CD4-positive, alpha-beta memory T cell (primary cell): Measurements from ENCODE around the gene ABCF2. TPM values are rescaled to one million over a fixed set of nuclear protein-coding genes. Genes with fewer than 3 reads are reported as not detected.

Source experiments
- CTCF ChIA-PET: fragments of 350-600 bp; sonication (Branson Sonifier 250); formaldehyde crosslinking; loops from one replicate; lab custom pipeline; 2021; ENCODE audit warnings: inconsistent platforms; ENCODE audit not compliant: partially characterized antibody; lab: Charles Lee
- POLR2A ChIA-PET: fragments of 350-600 bp; sonication (Branson Sonifier 250); formaldehyde crosslinking; loops from one replicate; lab custom pipeline; 2021; ENCODE audit not compliant: partially characterized antibody; lab: Charles Lee
- DNase-seq, 5 donors: peaks; one replicate each; pipeline versions ENCODE4 v3.0.0 to v3.0.0-alpha.2; 2020 to 2022; ENCODE audit warnings: mixed read lengths in 1 of 5
- H3K27ac ChIP-seq: one replicate; pipeline ENCODE4 v1.7.0; 2013; ENCODE audit warnings: low read depth, low read length
- H3K27me3 ChIP-seq: 2 replicates; pipeline ENCODE4 v1.7.0; 2013; ENCODE audit warnings: mild to moderate bottlenecking, low read length, moderate library complexity; ENCODE audit not compliant: insufficient read depth
- H3K36me3 ChIP-seq: 2 replicates; pipeline ENCODE4 v1.7.0; 2013; ENCODE audit warnings: mild to moderate bottlenecking, low read length, moderate library complexity; ENCODE audit not compliant: insufficient read depth
- H3K4me1 ChIP-seq: 2 replicates; pipeline ENCODE4 v1.7.0; 2013; ENCODE audit warnings: mild to moderate bottlenecking, low read length, moderate library complexity; ENCODE audit not compliant: insufficient read depth
- H3K4me3 ChIP-seq, 2 donors: one replicate each; pipeline ENCODE4 v1.7.0; 2013; ENCODE audit warnings: low read length in 2 of 2, mild to moderate bottlenecking in 1 of 2
- H3K9me3 ChIP-seq, 2 donors: one replicate each; pipeline ENCODE4 v1.7.0; 2013; ENCODE audit warnings: low read length in 2 of 2, control low read depth in 1 of 2; ENCODE audit not compliant: control insufficient read depth in 1 of 2
- H3K27ac Mint-ChIP-seq, 7 donors: one replicate each; pipeline ENCODE4 v1.8.0; 2020 to 2021; ENCODE audit warnings: mixed read lengths in 7 of 7, mild to moderate bottlenecking in 6 of 7, inconsistent platforms in 3 of 7, moderate library complexity in 3 of 7
- H3K27me3 Mint-ChIP-seq, 2 donors: one replicate each; pipeline ENCODE4 v1.8.0; 2020 to 2021; ENCODE audit warnings: mixed read lengths in 2 of 2
- H3K36me3 Mint-ChIP-seq, 2 donors: one replicate each; pipeline ENCODE4 v1.8.0; 2020 to 2021; ENCODE audit warnings: mixed read lengths in 2 of 2, inconsistent platforms in 1 of 2, mild to moderate bottlenecking in 1 of 2
- H3K4me1 Mint-ChIP-seq, 4 donors: one replicate each; pipeline ENCODE4 v1.8.0; 2020 to 2021; ENCODE audit warnings: mixed read lengths in 4 of 4, mild to moderate bottlenecking in 1 of 4
- H3K4me3 Mint-ChIP-seq, 8 donors: one replicate each; pipeline ENCODE4 v1.8.0; 2020 to 2021; ENCODE audit warnings: mixed read lengths in 8 of 8, mild to moderate bottlenecking in 7 of 8, moderate library complexity in 6 of 8, inconsistent platforms in 3 of 8
- H3K9me3 Mint-ChIP-seq, 8 donors: one replicate each; pipeline ENCODE4 v1.8.0; 2020 to 2021; ENCODE audit warnings: mixed read lengths in 8 of 8, mild to moderate bottlenecking in 5 of 8, inconsistent platforms in 3 of 8, moderate library complexity in 1 of 8
- intact Hi-C: fragments of 100-400 bp; cut with micrococcal nuclease; formaldehyde crosslinking; loops from one replicate; pipeline ENCODE4 v1.15.1; 2023
- polyA plus RNA-seq, 2 donors: library from polyadenylated mRNA; unstranded; fragments of 300-500 nt; fragmentation: Illumina TruSeq; gene quantifications; one replicate each; pipeline ENCODE4 v1.2.3, GENCODE V29; 2021
- total RNA-seq, 2 experiments: library from RNA; stranded (reverse); gene quantifications; one replicate each; pipeline ENCODE4 v1.2.3, GENCODE V29; 2021

Gene ABCF2
- total and polyA plus RNA-seq, 4 experiments from 2014 or later: 31.4 to 37.3 (median 34.4) TPM

- POLR2A ChIA-PET: no interaction called here
- Mint-ChIP-seq H3K4me1 (peaks cover 0 to 4% (median 0%) of the 10 kb centered on the region in 4 donors), H3K4me3 (no peak overlapping the region), H3K9me3 (no peaks in the 10 kb centered on the region), H3K36me3 (no peaks in the 10 kb centered on the region), H3K27ac (peak overlapping the region in 1 of 7 donors; percentile 17), H3K27me3 (peaks cover 4 to 11% of the 10 kb centered on the region in 2 donors)
- intact Hi-C loops: no loop called here
- H3K4me3 ChIP-seq: no peak overlapping the region
- no peaks in the 10 kb centered on the region for H3K9me3 ChIP-seq
- DNase-seq: no peak
- no peaks in the 10 kb centered on the region for H3K27me3 ChIP-seq
- CTCF ChIA-PET: interaction anchor here (0.6 to 1.5 kb wide), 2 partner anchors 13 to 42 kb away, joined by 3 to 5 read pairs; no protein-coding TSS in a partner anchor
- no peaks in the 10 kb centered on the region for H3K36me3 ChIP-seq
- no peaks in the 10 kb centered on the region for H3K4me1 ChIP-seq
- no peak overlapping the region for H3K27ac ChIP-seq
Measured at GRCh38 chr7:151178831-151179230, 48.2 kb downstream of the ABCF2 start.

DNA sequence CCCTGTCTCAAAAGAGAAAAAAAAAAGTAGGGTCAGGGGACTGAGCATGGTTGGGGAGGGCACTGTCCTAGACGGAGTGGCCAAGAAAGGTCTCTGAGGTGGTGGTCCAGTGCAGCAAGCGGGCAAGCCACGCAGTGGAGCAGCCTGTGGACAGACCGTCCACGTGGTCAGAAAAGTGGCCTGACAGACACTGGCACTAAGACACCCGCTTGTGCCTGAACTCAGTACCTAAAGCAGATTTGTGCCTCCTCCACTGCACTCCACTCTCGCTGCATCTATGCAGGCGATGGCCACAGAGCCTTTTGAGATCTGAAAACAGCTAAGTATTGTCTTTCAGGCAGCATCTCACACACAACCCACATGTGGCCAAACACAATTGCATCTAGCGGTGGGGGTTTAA lies 48.8 kb downstream of the ABCF2 start:
- Histone ChIP-seq H3K4me3 (no peak overlapping the region), H3K9me3 (no peaks in the 10 kb centered on the region), H3K36me3 (no peaks in the 10 kb centered on the region), H3K27ac (no peak overlapping the region), H3K4me1 (no peaks in the 10 kb centered on the region), H3K27me3 (no peaks in the 10 kb centered on the region)
- intact Hi-C loops: no loop called here
- no peak overlapping the region for H3K4me3 Mint-ChIP-seq
- no peak overlapping the region for H3K27ac Mint-ChIP-seq
- H3K4me1 Mint-ChIP-seq: peaks cover 0 to 4% (median 1%) of the 10 kb centered on the region in 4 donors
- H3K36me3 Mint-ChIP-seq: no peaks in the 10 kb centered on the region
- H3K27me3 Mint-ChIP-seq: peaks cover 6 to 11% of the 10 kb centered on the region in 2 donors
- DNase-seq: no peak
- ChIA-PET CTCF (interaction anchor here (0.6 kb wide), 1 partner anchor 43 kb away, joined by 3 read pairs; no protein-coding TSS in a partner anchor), POLR2A (no interaction called here)
- H3K9me3 Mint-ChIP-seq: no peaks in the 10 kb centered on the region

GRCh38 chr7:151177310-151177709 lies 49.7 kb downstream of the ABCF2 start:
- H3K36me3 ChIP-seq: no peaks in the 10 kb centered on the region
- H3K27ac ChIP-seq: no peak overlapping the region
- Mint-ChIP-seq H3K9me3 (no peaks in the 10 kb centered on the region), H3K4me3 (no peak overlapping the region), H3K27ac (no peak overlapping the region), H3K36me3 (no peaks in the 10 kb centered on the region), H3K27me3 (peaks cover 14 to 17% of the 10 kb centered on the region in 2 donors), H3K4me1 (peaks cover 6 to 12% (median 9%) of the 10 kb centered on the region in 4 donors)
- no peak for DNase-seq
- POLR2A ChIA-PET: no interaction called here
- no peaks in the 10 kb centered on the region for H3K4me1 ChIP-seq
- intact Hi-C loops: no loop called here
- H3K27me3 ChIP-seq: no peaks in the 10 kb centered on the region
- CTCF ChIA-PET: interaction anchor here (1.3 kb wide), 1 partner anchor 67 kb away, joined by 3 read pairs; no protein-coding TSS in a partner anchor
- H3K4me3 ChIP-seq: no peak overlapping the region
- H3K9me3 ChIP-seq: no peaks in the 10 kb centered on the region

DNA sequence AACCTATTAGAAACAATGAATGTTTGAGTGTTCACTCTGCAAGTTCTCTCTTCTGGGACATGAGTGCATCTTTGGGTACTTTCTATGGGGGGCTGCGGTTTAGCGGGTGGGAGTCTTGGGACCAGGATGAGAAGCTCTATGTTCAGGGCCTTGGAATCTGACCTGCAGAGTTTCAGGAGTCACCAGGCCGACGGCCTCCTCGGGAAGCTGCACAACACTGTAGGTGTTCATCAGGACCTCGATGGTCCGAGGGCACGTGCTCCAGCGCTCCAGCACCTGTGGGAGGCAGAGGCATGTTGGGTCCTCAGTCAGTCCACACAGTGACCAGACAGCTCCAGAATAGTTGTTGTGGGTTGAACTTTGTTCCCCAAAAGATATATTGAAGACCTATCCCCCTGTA lies 50.6 kb downstream of the ABCF2 start:
- Histone ChIP-seq H3K36me3 (no peaks in the 10 kb centered on the region), H3K4me1 (no peaks in the 10 kb centered on the region), H3K27ac (no peak overlapping the region), H3K9me3 (no peaks in the 10 kb centered on the region), H3K4me3 (no peak overlapping the region), H3K27me3 (no peaks in the 10 kb centered on the region)
- peaks cover 16 to 20% of the 10 kb centered on the region in 2 donors for H3K27me3 Mint-ChIP-seq
- no peak for DNase-seq
- H3K4me3 Mint-ChIP-seq: no peak overlapping the region
- POLR2A ChIA-PET: no interaction called here
- H3K27ac Mint-ChIP-seq: no peak overlapping the region
- H3K4me1 Mint-ChIP-seq: peaks cover 6 to 13% (median 10%) of the 10 kb centered on the region in 4 donors
- intact Hi-C loops: no loop called here
- CTCF ChIA-PET: interaction anchor here (0.9 to 1.3 kb wide), 2 partner anchors 14 to 68 kb away, joined by 3 read pairs; no protein-coding TSS in a partner anchor
- no peaks in the 10 kb centered on the region for H3K9me3 Mint-ChIP-seq
- no peaks in the 10 kb centered on the region for H3K36me3 Mint-ChIP-seq

DNA sequence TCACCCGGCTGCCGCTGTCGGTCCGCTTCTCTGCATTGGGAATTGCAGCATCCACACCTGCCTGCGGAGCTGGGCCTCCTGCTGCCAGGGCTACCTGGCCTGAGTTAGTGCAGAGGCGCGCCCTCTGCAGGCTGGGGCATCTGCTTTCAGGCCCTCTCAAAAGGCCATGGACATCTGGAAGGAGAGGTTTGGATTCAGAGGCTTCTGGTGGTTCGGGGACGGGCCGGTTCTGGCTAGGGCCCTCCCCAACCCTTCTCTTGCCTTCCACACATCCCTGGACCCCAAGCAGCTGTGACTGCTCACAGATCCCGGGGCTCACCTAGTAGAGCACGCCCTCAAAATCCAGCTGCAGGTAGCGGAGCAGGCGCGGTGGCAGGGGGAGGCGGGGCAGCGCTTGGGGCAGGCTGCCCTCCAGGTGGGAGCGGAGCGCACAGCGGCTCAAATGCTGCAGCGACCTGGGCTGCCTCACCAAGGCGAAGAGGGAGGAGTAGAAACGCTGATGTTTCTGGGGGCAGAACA lies 51.2 kb downstream of the ABCF2 start:
- intact Hi-C loops: no loop called here
- no peak overlapping the region for H3K4me3 ChIP-seq
- H3K4me1 ChIP-seq: no peaks in the 10 kb centered on the region
- Mint-ChIP-seq H3K9me3 (no peaks in the 10 kb centered on the region), H3K27me3 (peaks cover 17 to 24% of the 10 kb centered on the region in 2 donors), H3K36me3 (no peaks in the 10 kb centered on the region), H3K4me1 (peaks cover 6 to 13% (median 10%) of the 10 kb centered on the region in 4 donors), H3K4me3 (no peak overlapping the region), H3K27ac (no peak overlapping the region)
- ChIA-PET POLR2A (no interaction called here), CTCF (interaction anchor here (0.9 to 1.7 kb wide), 2 partner anchors 11 to 14 kb away, joined by 3 to 5 read pairs; no protein-coding TSS in a partner anchor)
- no peaks in the 10 kb centered on the region for H3K36me3 ChIP-seq
- no peak for DNase-seq
- H3K27me3 ChIP-seq: no peaks in the 10 kb centered on the region
- no peaks in the 10 kb centered on the region for H3K9me3 ChIP-seq
- H3K27ac ChIP-seq: no peak overlapping the region

- intact Hi-C loops: no loop called here
- CTCF ChIA-PET: interaction anchor here (1.7 kb wide), 1 partner anchor 10 kb away, joined by 5 read pairs; no protein-coding TSS in a partner anchor
Measured at GRCh38 chr7:151175047-151175792, 51.8 kb downstream of the ABCF2 start.

More at GRCh38 chr7:151175047-151175792, 51.8 kb downstream of the ABCF2 start:
- H3K9me3 Mint-ChIP-seq: peaks cover 0 to 2% (median 0%) of the 10 kb centered on the region in 8 donors
- no peaks in the 10 kb centered on the region for H3K9me3 ChIP-seq
- peaks cover 6 to 13% (median 10%) of the 10 kb centered on the region in 4 donors for H3K4me1 Mint-ChIP-seq
- no peaks in the 10 kb centered on the region for H3K27me3 ChIP-seq
- DNase-seq: no peak
- H3K27me3 Mint-ChIP-seq: peaks cover 17 to 24% of the 10 kb centered on the region in 2 donors
- no peak overlapping the region for H3K27ac ChIP-seq
- H3K36me3 Mint-ChIP-seq: no peaks in the 10 kb centered on the region
- peak overlapping the region in 1 of 7 donors; percentile 29 for H3K27ac Mint-ChIP-seq
- H3K4me1 ChIP-seq: no peaks in the 10 kb centered on the region
- H3K4me3 Mint-ChIP-seq: no peak overlapping the region
- H3K36me3 ChIP-seq: no peaks in the 10 kb centered on the region
- POLR2A ChIA-PET: no interaction called here
- no peak overlapping the region for H3K4me3 ChIP-seq
